ENCODE measurements around the gene AHRR. TPM values are rescaled to one million over a fixed set of nuclear protein-coding genes. Genes with fewer than 3 reads are reported as not detected.

Gene AHRR
- total and polyA plus RNA-seq, 2 experiments from 2014 or later, result 1.8 to 2.4 TPM

DNA sequence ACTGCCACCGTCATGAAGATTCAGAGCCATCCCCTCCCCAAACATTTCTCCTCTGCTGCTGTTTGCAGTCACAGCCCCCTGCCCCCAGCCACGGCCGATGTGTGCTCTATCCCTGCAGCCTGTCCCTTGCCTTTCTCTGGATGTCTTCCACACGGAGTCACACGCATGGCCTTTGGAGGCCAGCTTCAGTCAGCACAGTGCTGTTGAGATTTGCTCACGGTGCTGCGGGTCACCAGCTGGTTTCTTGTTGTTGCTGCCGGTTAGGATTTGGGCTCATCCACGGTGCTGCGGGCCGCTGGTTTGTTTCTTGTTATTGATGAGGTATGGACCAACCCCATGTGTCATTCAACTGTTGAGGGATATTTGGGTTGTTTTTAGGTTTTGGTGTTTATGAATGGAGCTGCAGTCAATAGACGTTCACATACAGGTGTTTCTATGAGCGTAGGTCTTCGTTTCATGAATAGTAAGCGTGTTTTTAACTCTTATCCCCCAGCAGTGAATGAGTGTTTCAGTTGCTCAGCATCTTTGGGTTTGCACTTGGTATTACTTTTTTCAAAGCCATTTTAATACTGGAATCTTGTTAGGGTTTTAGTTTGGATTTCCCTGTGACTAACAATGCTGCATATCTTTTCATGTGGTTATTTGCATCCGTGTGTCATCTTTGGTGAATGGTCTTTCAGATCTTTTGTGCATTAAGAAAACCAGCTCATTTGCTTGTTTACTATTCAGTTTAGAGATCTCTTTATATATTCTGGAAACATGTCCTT is 57.6 kb downstream of the AHRR start:
- H4K20me1 ChIP-seq (ENCODE audit: insufficient read depth, poor library complexity, severe bottlenecking), result no peaks in the 10 kb centered on the region
- no peaks in the 10 kb centered on the region for H3K9me3 ChIP-seq (ENCODE audit: low read depth)
- 91% methylated on average over 16 of the region's 16 CpGs for WGBS (ENCODE audit: low lambda C conversion rate, missing lambda C conversion rate)
- TF ChIP-seq EZH2phosphoT487 (IDR thresholded peaks at IDR 0.05; ENCODE audit: low read depth, severe bottlenecking, unreplicated experiment) (no peak), EZH2 (IDR thresholded peaks at IDR 0.05; ENCODE audit: borderline replicate concordance) (no peak), CTCF (IDR thresholded peaks at IDR 0.05; ENCODE audit: poor library complexity) (no peak)
- no peak overlapping the region for H3K4me3 ChIP-seq
- no peaks in the 10 kb centered on the region for H3K36me3 ChIP-seq (replicated peaks; ENCODE audit: insufficient read depth, low read depth)
- no peak for DNase-seq (ENCODE audit: low spot score)
- no peaks in the 10 kb centered on the region for H3K79me2 ChIP-seq
- no peaks in the 10 kb centered on the region for H3K27me3 ChIP-seq
- H3K4me1 ChIP-seq (ENCODE audit: insufficient read depth), result peaks cover 3% of the 10 kb centered on the region
- H2AFZ ChIP-seq, result no peak overlapping the region
- H3K4me2 ChIP-seq, result no peak overlapping the region
- H3K27ac ChIP-seq, result no peak overlapping the region
- no peaks in the 10 kb centered on the region for H3K9me2 ChIP-seq (replicated peaks; ENCODE audit: insufficient read depth)

DNA sequence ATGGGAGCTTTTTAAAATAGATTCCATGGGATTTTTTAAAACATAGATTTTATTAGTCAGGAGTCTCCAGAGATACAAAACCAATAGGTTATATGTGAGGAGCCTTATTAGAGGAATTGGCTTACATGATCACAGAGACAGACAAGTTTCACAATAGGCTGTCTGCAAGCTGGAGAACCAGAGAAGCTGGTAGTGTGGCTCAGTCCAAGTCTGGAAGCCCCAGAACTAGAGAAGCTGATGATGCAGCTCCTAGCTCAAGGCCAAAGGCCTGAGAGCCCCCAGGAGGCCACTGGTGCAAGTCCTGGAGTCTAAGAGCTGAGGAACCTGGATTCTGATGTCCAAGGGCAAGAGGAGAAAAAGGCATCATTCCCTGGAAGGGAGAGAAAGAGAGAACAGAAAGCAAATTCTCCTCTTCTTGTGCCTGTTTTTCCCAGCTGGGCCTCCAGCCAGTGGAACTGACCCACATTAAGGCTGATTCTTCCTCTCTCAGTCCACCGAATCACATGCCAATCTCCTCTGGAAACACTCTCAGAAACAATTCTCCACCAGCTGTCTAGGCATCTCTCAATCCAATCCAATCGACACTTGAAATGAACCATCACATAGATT is 59.3 kb downstream of the AHRR start:
- no peak overlapping the region for H3K4me3 ChIP-seq
- no peaks in the 10 kb centered on the region for H3K79me2 ChIP-seq
- no peaks in the 10 kb centered on the region for H3K27me3 ChIP-seq
- no peak overlapping the region for H2AFZ ChIP-seq
- no peaks in the 10 kb centered on the region for H4K20me1 ChIP-seq (ENCODE audit: insufficient read depth, poor library complexity, severe bottlenecking)
- H3K9me3 ChIP-seq (ENCODE audit: low read depth), result peaks cover 7% of the 10 kb centered on the region
- 90% methylated on average over 2 of the region's 2 CpGs for WGBS (ENCODE audit: low lambda C conversion rate, missing lambda C conversion rate)
- H3K36me3 ChIP-seq (replicated peaks; ENCODE audit: insufficient read depth, low read depth), result no peaks in the 10 kb centered on the region
- no peak for TF ChIP-seq EZH2 (IDR thresholded peaks at IDR 0.05; ENCODE audit: borderline replicate concordance)
- no peak for TF ChIP-seq CTCF (IDR thresholded peaks at IDR 0.05; ENCODE audit: poor library complexity)
- no peak for TF ChIP-seq EZH2phosphoT487 (IDR thresholded peaks at IDR 0.05; ENCODE audit: low read depth, severe bottlenecking, unreplicated experiment)
- H3K4me1 ChIP-seq (ENCODE audit: insufficient read depth), result no peaks in the 10 kb centered on the region
- H3K9me2 ChIP-seq (replicated peaks; ENCODE audit: insufficient read depth), result no peaks in the 10 kb centered on the region
- no peak for DNase-seq (ENCODE audit: low spot score)
- no peak overlapping the region for H3K4me2 ChIP-seq
- H3K27ac ChIP-seq, result peak overlapping the region; percentile 11

- H2AFZ ChIP-seq, result no peak overlapping the region
- TF ChIP-seq EZH2phosphoT487 (IDR thresholded peaks at IDR 0.05; ENCODE audit: low read depth, severe bottlenecking, unreplicated experiment), result no peak
- TF ChIP-seq EZH2 (IDR thresholded peaks at IDR 0.05; ENCODE audit: borderline replicate concordance), result no peak
- TF ChIP-seq CTCF (IDR thresholded peaks at IDR 0.05; ENCODE audit: poor library complexity), result no peak
- H3K4me2 ChIP-seq, result no peak overlapping the region
- H3K36me3 ChIP-seq (replicated peaks; ENCODE audit: insufficient read depth, low read depth), result no peaks in the 10 kb centered on the region
- no peak overlapping the region for H3K4me3 ChIP-seq
- H4K20me1 ChIP-seq (ENCODE audit: insufficient read depth, poor library complexity, severe bottlenecking), result no peaks in the 10 kb centered on the region
- no peaks in the 10 kb centered on the region for H3K27me3 ChIP-seq
- no peaks in the 10 kb centered on the region for H3K4me1 ChIP-seq (ENCODE audit: insufficient read depth)
- no peaks in the 10 kb centered on the region for H3K79me2 ChIP-seq
- no peaks in the 10 kb centered on the region for H3K9me2 ChIP-seq (replicated peaks; ENCODE audit: insufficient read depth)
- peaks cover 7% of the 10 kb centered on the region for H3K9me3 ChIP-seq (ENCODE audit: low read depth)
- DNase-seq (ENCODE audit: low spot score), result no peak
- H3K27ac ChIP-seq, result no peak overlapping the region
These were observed 61.6 kb downstream of the AHRR start for GRCh38 chr5:383066-383465.
